DND-41 (cell line): Measurements from ENCODE around the gene POM121L2.

Experiments
- EZH2 ChIP-seq: IDR thresholded peaks from 3 replicates; pipeline ENCODE4 v1.6.1; 2012; ENCODE audit warnings: borderline replicate concordance, low read depth, mild to moderate bottlenecking, moderate library complexity, low read length, inconsistent platforms; ENCODE audit not compliant: severe bottlenecking
- TF ChIP-seq, protein P1 (sequence below): IDR thresholded peaks from 2 replicates; pipeline ENCODE4 v1.5.1; 2012; ENCODE audit warnings: borderline replicate concordance, low read length, moderate library complexity, mild to moderate bottlenecking; ENCODE audit not compliant: poor library complexity, severe bottlenecking; ENCODE audit errors: extremely low read depth

DNA sequence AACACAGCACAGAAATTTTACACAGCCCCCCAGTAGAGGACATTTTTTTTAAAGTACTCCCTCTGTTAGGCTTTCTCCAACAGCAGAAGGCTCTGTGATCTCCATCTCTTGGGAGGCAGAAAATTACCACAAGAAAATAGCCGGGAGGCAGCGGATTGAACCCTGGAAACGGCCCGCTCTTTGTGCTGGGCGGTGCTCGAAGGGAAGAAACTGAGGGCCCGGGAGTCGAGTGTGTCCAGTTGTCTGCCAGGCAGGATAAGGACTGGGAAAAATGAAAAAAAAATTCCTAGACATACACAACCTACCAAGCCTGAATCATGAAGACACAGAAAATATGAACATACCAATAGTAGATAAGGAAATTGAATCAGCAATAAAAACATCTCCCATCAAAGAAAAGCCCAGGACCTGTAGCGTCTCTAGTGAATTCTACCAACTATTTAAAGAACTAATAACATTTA is 31.5 kb downstream of the POM121L2 start:
- TF ChIP-seq, protein P1, sequence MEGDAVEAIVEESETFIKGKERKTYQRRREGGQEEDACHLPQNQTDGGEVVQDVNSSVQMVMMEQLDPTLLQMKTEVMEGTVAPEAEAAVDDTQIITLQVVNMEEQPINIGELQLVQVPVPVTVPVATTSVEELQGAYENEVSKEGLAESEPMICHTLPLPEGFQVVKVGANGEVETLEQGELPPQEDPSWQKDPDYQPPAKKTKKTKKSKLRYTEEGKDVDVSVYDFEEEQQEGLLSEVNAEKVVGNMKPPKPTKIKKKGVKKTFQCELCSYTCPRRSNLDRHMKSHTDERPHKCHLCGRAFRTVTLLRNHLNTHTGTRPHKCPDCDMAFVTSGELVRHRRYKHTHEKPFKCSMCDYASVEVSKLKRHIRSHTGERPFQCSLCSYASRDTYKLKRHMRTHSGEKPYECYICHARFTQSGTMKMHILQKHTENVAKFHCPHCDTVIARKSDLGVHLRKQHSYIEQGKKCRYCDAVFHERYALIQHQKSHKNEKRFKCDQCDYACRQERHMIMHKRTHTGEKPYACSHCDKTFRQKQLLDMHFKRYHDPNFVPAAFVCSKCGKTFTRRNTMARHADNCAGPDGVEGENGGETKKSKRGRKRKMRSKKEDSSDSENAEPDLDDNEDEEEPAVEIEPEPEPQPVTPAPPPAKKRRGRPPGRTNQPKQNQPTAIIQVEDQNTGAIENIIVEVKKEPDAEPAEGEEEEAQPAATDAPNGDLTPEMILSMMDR: no peak
- TF ChIP-seq EZH2: no peak
